ENCODE data around the gene APOA5. TPM values are rescaled to one million over a fixed set of nuclear protein-coding genes. Genes with fewer than 3 reads are reported as not detected.

Gene APOA5, protein sequence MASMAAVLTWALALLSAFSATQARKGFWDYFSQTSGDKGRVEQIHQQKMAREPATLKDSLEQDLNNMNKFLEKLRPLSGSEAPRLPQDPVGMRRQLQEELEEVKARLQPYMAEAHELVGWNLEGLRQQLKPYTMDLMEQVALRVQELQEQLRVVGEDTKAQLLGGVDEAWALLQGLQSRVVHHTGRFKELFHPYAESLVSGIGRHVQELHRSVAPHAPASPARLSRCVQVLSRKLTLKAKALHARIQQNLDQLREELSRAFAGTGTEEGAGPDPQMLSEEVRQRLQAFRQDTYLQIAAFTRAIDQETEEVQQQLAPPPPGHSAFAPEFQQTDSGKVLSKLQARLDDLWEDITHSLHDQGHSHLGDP
- total RNA-seq: not detected
- not detected for polyA plus RNA-seq
- long read RNA-seq, donor 1: 0 reads
- long read RNA-seq, donor 2: 0 reads
- long read RNA-seq, donor 3: 0 reads
- long read RNA-seq, donor 4: 0 reads
- long read RNA-seq, donor 5: 0 reads
- long read RNA-seq, donor 6: 0 reads
- long read RNA-seq, donor 7: 0 reads
- long read RNA-seq, donor 8: 0 reads
- long read RNA-seq, donor 9: 0 reads
- long read RNA-seq, donor 10: 0 reads

GRCh38 chr11:116791813-116792143 lies at the start of gene APOA5:
Gene APOA5 (minus strand): TSS chr11:116791879. CDS start chr11:116791860, 19 bp downstream.
- H3K27ac ChIP-seq: no peak within 1 kb of the TSS
- peak within 1 kb of the TSS in 2 of 4 donors; percentile 19 to 23 for H3K4me3 ChIP-seq
- WGBS, 5 donors: 86 to 95% (median 92%) methylated on average over 4 to 7 of the region's 7 CpGs
- peaks cover 0 to 1% (median 0%) of the 10 kb centered on the region in 4 donors for H3K36me3 ChIP-seq
- no peak for DNase-seq
- intact Hi-C loops (cut with DNase I; ENCODE audit: low total_unique reads): loop anchor here (10.0 kb wide), 1 partner anchor 313 kb away; no protein-coding TSS in a partner anchor
- no peaks in the 10 kb centered on the region for H3K27me3 ChIP-seq
- H3K4me1 ChIP-seq: peaks cover 9 to 32% (median 28%) of the 10 kb centered on the region in 4 donors
- no peaks in the 10 kb centered on the region for H3K9me3 ChIP-seq
- TF ChIP-seq POLR2AphosphoS5 (IDR thresholded peaks at IDR 0.05) (no peak), EP300 (IDR thresholded peaks at IDR 0.05) (no peak), POLR2A (IDR thresholded peaks at IDR 0.05) (no peak)
- TF ChIP-seq, protein P1, sequence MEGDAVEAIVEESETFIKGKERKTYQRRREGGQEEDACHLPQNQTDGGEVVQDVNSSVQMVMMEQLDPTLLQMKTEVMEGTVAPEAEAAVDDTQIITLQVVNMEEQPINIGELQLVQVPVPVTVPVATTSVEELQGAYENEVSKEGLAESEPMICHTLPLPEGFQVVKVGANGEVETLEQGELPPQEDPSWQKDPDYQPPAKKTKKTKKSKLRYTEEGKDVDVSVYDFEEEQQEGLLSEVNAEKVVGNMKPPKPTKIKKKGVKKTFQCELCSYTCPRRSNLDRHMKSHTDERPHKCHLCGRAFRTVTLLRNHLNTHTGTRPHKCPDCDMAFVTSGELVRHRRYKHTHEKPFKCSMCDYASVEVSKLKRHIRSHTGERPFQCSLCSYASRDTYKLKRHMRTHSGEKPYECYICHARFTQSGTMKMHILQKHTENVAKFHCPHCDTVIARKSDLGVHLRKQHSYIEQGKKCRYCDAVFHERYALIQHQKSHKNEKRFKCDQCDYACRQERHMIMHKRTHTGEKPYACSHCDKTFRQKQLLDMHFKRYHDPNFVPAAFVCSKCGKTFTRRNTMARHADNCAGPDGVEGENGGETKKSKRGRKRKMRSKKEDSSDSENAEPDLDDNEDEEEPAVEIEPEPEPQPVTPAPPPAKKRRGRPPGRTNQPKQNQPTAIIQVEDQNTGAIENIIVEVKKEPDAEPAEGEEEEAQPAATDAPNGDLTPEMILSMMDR (IDR thresholded peaks at IDR 0.05): no peak

DNA sequence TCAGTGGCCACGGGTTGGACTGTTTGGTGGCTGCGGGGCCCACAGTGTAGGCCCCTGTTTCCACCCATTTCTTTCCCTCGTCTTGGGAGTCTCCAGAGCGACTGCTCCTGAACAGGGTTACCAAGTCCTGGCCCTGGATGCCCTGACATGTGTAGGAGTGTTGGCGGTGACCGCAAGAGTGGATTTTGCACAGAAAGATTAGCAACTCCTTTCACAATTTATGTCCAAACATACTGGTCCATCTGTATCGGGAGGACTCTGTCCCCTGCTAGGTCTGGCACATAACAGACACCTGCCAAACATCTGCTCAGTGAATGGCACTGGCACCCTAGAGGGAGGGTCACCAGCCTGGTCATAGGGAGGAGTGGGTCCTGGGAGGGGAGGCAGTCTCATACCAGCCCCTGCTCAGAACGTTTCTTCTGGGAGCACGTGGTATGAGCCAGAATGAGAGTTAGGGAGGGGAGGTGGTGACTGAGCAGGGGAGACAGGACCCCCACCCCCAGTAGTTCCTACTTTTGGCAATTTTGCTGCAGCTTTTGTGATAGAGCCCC lies 49.1 kb upstream of the APOA5 start:
- TF ChIP-seq POLR2AphosphoS5 (IDR thresholded peaks at IDR 0.05) (no peak), POLR2A (IDR thresholded peaks at IDR 0.05) (no peak), EP300 (IDR thresholded peaks at IDR 0.05) (no peak)
- TF ChIP-seq, protein P1 (IDR thresholded peaks at IDR 0.05): no peak
- H3K36me3 ChIP-seq: peaks cover 16 to 26% (median 25%) of the 10 kb centered on the region in 4 donors
- intact Hi-C loops (cut with DNase I; ENCODE audit: low total_unique reads): no loop called here
- DNase-seq: no peak
- 74 to 84% (median 82%) methylated on average over 9 of the region's 9 CpGs for WGBS, 5 donors
- H3K4me1 ChIP-seq: peaks cover 11 to 43% (median 31%) of the 10 kb centered on the region in 4 donors
- H3K4me3 ChIP-seq: no peak overlapping the region
- no peaks in the 10 kb centered on the region for H3K27me3 ChIP-seq
- no peak overlapping the region for H3K27ac ChIP-seq
- no peaks in the 10 kb centered on the region for H3K9me3 ChIP-seq

- H3K9me3 ChIP-seq: no peaks in the 10 kb centered on the region
- DNase-seq: no peak
- H3K4me1 ChIP-seq: peaks cover 16 to 49% (median 37%) of the 10 kb centered on the region in 4 donors
- no peak for TF ChIP-seq EP300 (IDR thresholded peaks at IDR 0.05)
- TF ChIP-seq POLR2AphosphoS5 (IDR thresholded peaks at IDR 0.05): no peak
- TF ChIP-seq POLR2A (IDR thresholded peaks at IDR 0.05): no peak
- TF ChIP-seq, protein P1 (IDR thresholded peaks at IDR 0.05): no peak
- peaks cover 12 to 21% (median 19%) of the 10 kb centered on the region in 4 donors for H3K36me3 ChIP-seq
- H3K27ac ChIP-seq: no peak overlapping the region
- H3K27me3 ChIP-seq: no peaks in the 10 kb centered on the region
- H3K4me3 ChIP-seq: no peak overlapping the region
- WGBS, 5 donors: 60 to 68% (median 66%) methylated on average over 6 of the region's 6 CpGs
- intact Hi-C loops (cut with DNase I; ENCODE audit: low total_unique reads): no loop called here
These were observed 48.6 kb upstream of the APOA5 start for GRCh38 chr11:116840224-116840745.
